Psoas muscle (tissue), 8 donors: ENCODE data around the gene EPB41L1. TPM values are rescaled to one million over a fixed set of nuclear protein-coding genes. Genes with fewer than 3 reads are reported as not detected.

Source experiments
- ATAC-seq, 4 donors: fragments of 200-7000 bp; cut with Tn5 transposase; one replicate each; pipeline ENCODE4 v1.9.1; 2020; ENCODE audit warnings: moderate library complexity in 3 of 4, mild to moderate bottlenecking in 2 of 4
- DNase-seq, 2 donors: peaks; one replicate each; pipeline ENCODE4 v3.0.0-alpha.2; 2020
- H3K27ac ChIP-seq: fragments of 200-600 bp; one replicate; pipeline ENCODE4 v1.8.0; 2022
- H3K27me3 ChIP-seq, 3 donors: fragments of 200-600 bp in 1 of 3; one replicate each; pipeline versions ENCODE4 v1.6.1 to v1.8.0; 2013 to 2022; ENCODE audit warnings: low read length in 2 of 3, mild to moderate bottlenecking in 2 of 3, moderate library complexity in 1 of 3; ENCODE audit not compliant: insufficient read depth in 3 of 3
- H3K36me3 ChIP-seq, 2 donors: fragments of 200-600 bp in 1 of 2; one replicate each; pipeline versions ENCODE4 v1.6.1 to v1.8.0; 2013 to 2022; ENCODE audit warnings: low read depth in 1 of 2, mild to moderate bottlenecking in 1 of 2, moderate library complexity in 1 of 2; ENCODE audit not compliant: insufficient read depth in 1 of 2
- H3K4me1 ChIP-seq: fragments of 200-600 bp; one replicate; pipeline ENCODE4 v1.8.0; 2022
- H3K4me3 ChIP-seq: fragments of 200-600 bp; one replicate; pipeline ENCODE4 v1.8.0; 2022; ENCODE audit warnings: mild to moderate bottlenecking
- H3K9me3 ChIP-seq: fragments of 200-600 bp; one replicate; pipeline ENCODE4 v1.8.0; 2022
- WGBS, 3 donors: extraction: QIAGEN DNeasy Blood & Tissue Kit; methylation state at CpG; one replicate each; pipeline versions ENCODE4 v1.1.6 to v1.1.7; 2013; 5-methylcytosine and 5-hydroxymethylcytosine counted together
- intact Hi-C, 2 donors: fragments of 100-400 bp; cut with DNase I; formaldehyde crosslinking; loops; one replicate each; pipeline versions ENCODE4 v1.11.0 to v1.14.2; 2022
- polyA plus RNA-seq, 3 donors: library from polyadenylated mRNA; stranded (reverse); fragments of 200-250 nt; gene quantifications; one replicate each; pipeline ENCODE4 v1.2.3, GENCODE V29; 2013
- total RNA-seq, 4 donors: library from RNA; stranded (reverse); fragmentation: NEBNext Ultra II Directional in 2 of 4; extraction: Animal tissue kit (Norgen Biotek cat#: 25700) in 2 of 4; gene quantifications; one replicate each; pipeline versions ENCODE4 v1.2.1 to v1.2.4, GENCODE V29; 2021 to 2023
- TF ChIP-seq, protein P1 (sequence below): fragments of 200-600 bp; IDR thresholded peaks from one replicate; pipeline ENCODE4 v1.8.0; 2022; ENCODE audit warnings: antibody characterized with exemption
- donor health status: healthy with polysubstance abuse.
- donor health status: DM: no; HTN: no; CAD: no; lungs with moderate emphysema.
- donor health status: Bipolar disorder and iron deficiency.
- donor health status: healthy.
- donor health status: DM: yes; HTN: yes; CAD: no.
- donor health status: DM: no; HTN: no; CAD: no.
- donor health status: DM: no; HTN: no; CAD: no.
- donor health status: DM: yes; HTN: yes; CAD: no.

The EPB41L1 gene
- total and polyA plus RNA-seq, 7 donors = 4.2 to 24.1 (median 9.1) TPM

- intact Hi-C loops = no loop called here
- Histone ChIP-seq H3K4me3 (peak within 1 kb of the TSS; percentile 91), H3K27ac (peak within 1 kb of the TSS; percentile 89), H3K9me3 (no peaks in the 10 kb centered on the region), H3K36me3 (peaks cover 0 to 17% of the 10 kb centered on the region in 2 donors), H3K4me1 (peaks cover 27% of the 10 kb centered on the region), H3K27me3 (no peaks in the 10 kb centered on the region)
- DNase-seq (peak; percentile 83 to 90), ATAC-seq (peak; percentile 96 to 99 (median 98))
- WGBS, 3 donors = 10 to 11% (median 10%) methylated on average over 44 of the region's 44 CpGs
- TF ChIP-seq, protein P1, sequence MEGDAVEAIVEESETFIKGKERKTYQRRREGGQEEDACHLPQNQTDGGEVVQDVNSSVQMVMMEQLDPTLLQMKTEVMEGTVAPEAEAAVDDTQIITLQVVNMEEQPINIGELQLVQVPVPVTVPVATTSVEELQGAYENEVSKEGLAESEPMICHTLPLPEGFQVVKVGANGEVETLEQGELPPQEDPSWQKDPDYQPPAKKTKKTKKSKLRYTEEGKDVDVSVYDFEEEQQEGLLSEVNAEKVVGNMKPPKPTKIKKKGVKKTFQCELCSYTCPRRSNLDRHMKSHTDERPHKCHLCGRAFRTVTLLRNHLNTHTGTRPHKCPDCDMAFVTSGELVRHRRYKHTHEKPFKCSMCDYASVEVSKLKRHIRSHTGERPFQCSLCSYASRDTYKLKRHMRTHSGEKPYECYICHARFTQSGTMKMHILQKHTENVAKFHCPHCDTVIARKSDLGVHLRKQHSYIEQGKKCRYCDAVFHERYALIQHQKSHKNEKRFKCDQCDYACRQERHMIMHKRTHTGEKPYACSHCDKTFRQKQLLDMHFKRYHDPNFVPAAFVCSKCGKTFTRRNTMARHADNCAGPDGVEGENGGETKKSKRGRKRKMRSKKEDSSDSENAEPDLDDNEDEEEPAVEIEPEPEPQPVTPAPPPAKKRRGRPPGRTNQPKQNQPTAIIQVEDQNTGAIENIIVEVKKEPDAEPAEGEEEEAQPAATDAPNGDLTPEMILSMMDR = no peak
Measured at GRCh38 chr20:36235892-36236785, 81.6 kb downstream of the EPB41L1 start, which contains the start of gene AAR2. TSS of gene AAR2 (plus strand) at chr20:36236478. CDS start at chr20:36239869, 3,391 bp downstream.

DNA sequence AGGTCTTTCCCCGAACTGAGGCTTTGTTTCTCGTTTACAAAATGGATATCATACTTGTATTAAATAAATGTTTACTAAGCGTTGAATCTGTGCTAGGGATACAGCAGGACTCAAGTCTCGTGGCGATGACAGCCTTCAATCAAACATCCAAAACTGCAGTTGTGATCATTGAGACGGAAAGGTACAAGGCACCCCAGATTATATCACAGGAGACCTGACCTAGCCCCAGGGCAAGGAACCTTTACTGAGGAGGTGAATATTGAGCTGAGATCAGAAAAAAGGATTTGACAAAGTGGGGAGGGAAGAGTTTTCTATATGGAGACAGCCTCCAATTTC, 82.2 kb downstream of the EPB41L1 start:
- 1% methylated on average over 6 of the region's 6 CpGs for WGBS, 3 donors

GRCh38 chr20:36237477-36237876, 82.9 kb downstream of the EPB41L1 start:
- H3K9me3 ChIP-seq = no peaks in the 10 kb centered on the region
- intact Hi-C loops = no loop called here
- peak overlapping the region; percentile 91 for H3K4me3 ChIP-seq
- 51 to 56% (median 54%) methylated on average over 5 of the region's 5 CpGs for WGBS, 3 donors
- H3K27ac ChIP-seq = no peak overlapping the region
- DNase-seq (no peak), ATAC-seq (no peak)
- no peaks in the 10 kb centered on the region for H3K27me3 ChIP-seq
- H3K36me3 ChIP-seq = peaks cover 4 to 30% of the 10 kb centered on the region in 2 donors
- peaks cover 27% of the 10 kb centered on the region for H3K4me1 ChIP-seq
- TF ChIP-seq, protein P1 = no peak

More for the DNA sequence above, 82.2 kb downstream of the EPB41L1 start:
- peak in 2 of 4 donors; percentile 8 to 49 for ATAC-seq
- Histone ChIP-seq H3K27me3 (no peaks in the 10 kb centered on the region), H3K4me3 (peak overlapping the region; percentile 91), H3K9me3 (no peaks in the 10 kb centered on the region), H3K27ac (peak overlapping the region; percentile 89), H3K4me1 (peaks cover 27% of the 10 kb centered on the region), H3K36me3 (peaks cover 4 to 23% of the 10 kb centered on the region in 2 donors)
- DNase-seq = no peak
- intact Hi-C loops = no loop called here
- TF ChIP-seq, protein P1 = no peak

GRCh38 chr20:36238153-36238552, 83.6 kb downstream of the EPB41L1 start:
- ATAC-seq (no peak), DNase-seq (no peak)
- Histone ChIP-seq H3K4me1 (peaks cover 27% of the 10 kb centered on the region), H3K27me3 (no peaks in the 10 kb centered on the region), H3K4me3 (peak overlapping the region; percentile 91), H3K36me3 (peaks cover 4 to 37% of the 10 kb centered on the region in 2 donors), H3K9me3 (no peaks in the 10 kb centered on the region), H3K27ac (no peak overlapping the region)
- TF ChIP-seq, protein P1 = no peak
- 88 to 92% (median 88%) methylated on average over 3 of the region's 3 CpGs for WGBS, 3 donors
- intact Hi-C loops = no loop called here
